Measurements from ENCODE around the gene ATXN10. TPM values are rescaled to one million over a fixed set of nuclear protein-coding genes. Genes with fewer than 3 reads are reported as not detected.

Gene ATXN10
- total and polyA plus RNA-seq, 2 of the 13 experiments (the other 11 are each of a cell fraction or from before 2014, with no cell fraction given): 60.1 to 194 TPM

DNA sequence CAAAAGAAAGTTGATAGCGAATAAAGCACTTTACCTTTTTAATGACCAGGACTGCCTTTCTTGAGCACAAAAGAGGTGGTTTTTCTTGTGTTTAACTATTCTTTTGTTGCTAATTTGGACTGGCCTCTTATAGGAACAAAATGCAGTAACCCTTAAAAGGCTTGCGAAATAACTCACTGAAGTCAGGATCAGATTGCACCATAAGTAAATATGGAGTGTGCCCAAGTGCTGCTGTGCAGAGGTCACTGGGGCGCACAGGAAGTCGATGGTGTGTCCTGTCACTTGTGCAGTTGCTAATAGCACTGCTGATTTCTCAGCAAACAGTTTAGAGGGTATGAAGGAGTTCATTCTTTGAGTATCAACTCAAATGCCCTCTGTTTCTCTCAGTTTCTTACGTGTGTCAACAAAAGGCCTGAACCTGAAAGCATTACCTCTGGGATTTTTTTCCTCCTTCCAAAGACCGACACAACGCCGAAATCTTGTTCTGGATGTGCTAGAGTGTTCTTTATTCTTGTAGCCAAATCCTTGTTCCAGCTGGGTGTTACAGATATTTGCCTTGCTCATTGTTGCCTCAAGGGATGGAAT lies 71.3 kb downstream of the ATXN10 start (continued):
- TF ChIP-seq SAFB2 (CRISPR knock-in tag; IDR thresholded peaks at IDR 0.05; ENCODE audit: borderline replicate concordance, low read depth): no peak
- no peak for TF ChIP-seq ZNF326 (CRISPR knock-in tag; IDR thresholded peaks at IDR 0.05; ENCODE audit: borderline replicate concordance)
- TF ChIP-seq ZNF317 (CRISPR knock-in tag; IDR thresholded peaks at IDR 0.05): peak; percentile 85
- TF ChIP-seq, protein P1, sequence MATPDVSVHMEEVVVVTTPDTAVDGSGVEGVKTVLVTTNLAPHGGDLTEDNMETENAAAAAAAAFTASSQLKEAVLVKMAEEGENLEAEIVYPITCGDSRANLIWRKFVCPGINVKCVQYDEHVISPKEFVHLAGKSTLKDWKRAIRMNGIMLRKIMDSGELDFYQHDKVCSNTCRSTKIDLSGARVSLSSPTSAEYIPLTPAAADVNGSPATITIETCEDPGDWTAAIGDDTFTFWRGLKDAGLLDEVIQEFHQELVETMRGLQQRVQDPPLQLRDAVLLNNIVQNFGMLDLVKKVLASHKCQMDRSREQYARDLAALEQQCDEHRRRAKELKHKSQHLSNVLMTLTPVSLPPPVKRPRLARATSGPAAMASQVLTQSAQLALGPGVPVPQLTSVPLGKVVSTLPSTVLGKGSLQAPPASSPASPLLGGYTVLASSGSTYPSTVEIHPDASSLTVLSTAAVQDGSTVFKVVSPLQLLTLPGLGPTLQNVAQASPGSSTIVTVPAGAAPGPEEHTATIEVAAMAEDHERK (CRISPR knock-in tag; IDR thresholded peaks at IDR 0.05; ENCODE audit: low read depth): peak; percentile 41; the same call in 1 of the 2 replicates
- no peak for TF ChIP-seq ZMAT5 (CRISPR knock-in tag; IDR thresholded peaks at IDR 0.05; ENCODE audit: borderline replicate concordance, low read depth)
- no peak for TF ChIP-seq HNRNPLL (IDR thresholded peaks at IDR 0.05; ENCODE audit: low read depth, low read length, poor library complexity, severe bottlenecking)
- TF ChIP-seq, protein P2, sequence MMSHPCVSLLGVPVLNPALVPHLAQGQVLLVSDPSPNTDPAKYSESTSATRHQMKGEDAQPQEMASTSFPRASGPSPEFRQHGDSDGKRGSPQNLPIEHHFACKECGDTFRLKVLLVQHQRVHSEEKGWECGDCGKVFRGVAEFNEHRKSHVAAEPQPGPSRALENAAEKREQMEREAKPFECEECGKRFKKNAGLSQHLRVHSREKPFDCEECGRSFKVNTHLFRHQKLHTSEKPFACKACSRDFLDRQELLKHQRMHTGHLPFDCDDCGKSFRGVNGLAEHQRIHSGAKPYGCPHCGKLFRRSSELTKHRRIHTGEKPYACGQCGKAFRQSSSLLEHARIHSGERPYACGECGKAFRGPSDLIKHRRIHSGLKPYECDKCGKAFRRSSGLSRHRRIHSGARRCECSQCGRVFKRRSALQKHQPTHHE (CRISPR knock-in tag; IDR thresholded peaks at IDR 0.05; ENCODE audit: borderline replicate concordance): no peak; the same call in 1 of the 2 replicates
- TF ChIP-seq MED13 (CRISPR knock-in tag; IDR thresholded peaks at IDR 0.05): peak; percentile 93; the same call in 1 of the 2 replicates
- TF ChIP-seq UBTF (CRISPR knock-in tag; IDR thresholded peaks at IDR 0.05): peak; percentile 43; the same call in 1 of the 2 replicates
- TF ChIP-seq DDIT3 (CRISPR knock-in tag; IDR thresholded peaks at IDR 0.05): peak; percentile 69; the same call in 1 of the 2 replicates
- peak; percentile 90 for TF ChIP-seq KLF11 (CRISPR knock-in tag; IDR thresholded peaks at IDR 0.05)
- TF ChIP-seq GFI1 (CRISPR knock-in tag; IDR thresholded peaks at IDR 0.05; ENCODE audit: borderline replicate concordance): peak; percentile 93
- TF ChIP-seq HMGA1 (CRISPR knock-in tag; conservative IDR thresholded peaks at IDR 0.05): no peak
- TF ChIP-seq, protein P3, sequence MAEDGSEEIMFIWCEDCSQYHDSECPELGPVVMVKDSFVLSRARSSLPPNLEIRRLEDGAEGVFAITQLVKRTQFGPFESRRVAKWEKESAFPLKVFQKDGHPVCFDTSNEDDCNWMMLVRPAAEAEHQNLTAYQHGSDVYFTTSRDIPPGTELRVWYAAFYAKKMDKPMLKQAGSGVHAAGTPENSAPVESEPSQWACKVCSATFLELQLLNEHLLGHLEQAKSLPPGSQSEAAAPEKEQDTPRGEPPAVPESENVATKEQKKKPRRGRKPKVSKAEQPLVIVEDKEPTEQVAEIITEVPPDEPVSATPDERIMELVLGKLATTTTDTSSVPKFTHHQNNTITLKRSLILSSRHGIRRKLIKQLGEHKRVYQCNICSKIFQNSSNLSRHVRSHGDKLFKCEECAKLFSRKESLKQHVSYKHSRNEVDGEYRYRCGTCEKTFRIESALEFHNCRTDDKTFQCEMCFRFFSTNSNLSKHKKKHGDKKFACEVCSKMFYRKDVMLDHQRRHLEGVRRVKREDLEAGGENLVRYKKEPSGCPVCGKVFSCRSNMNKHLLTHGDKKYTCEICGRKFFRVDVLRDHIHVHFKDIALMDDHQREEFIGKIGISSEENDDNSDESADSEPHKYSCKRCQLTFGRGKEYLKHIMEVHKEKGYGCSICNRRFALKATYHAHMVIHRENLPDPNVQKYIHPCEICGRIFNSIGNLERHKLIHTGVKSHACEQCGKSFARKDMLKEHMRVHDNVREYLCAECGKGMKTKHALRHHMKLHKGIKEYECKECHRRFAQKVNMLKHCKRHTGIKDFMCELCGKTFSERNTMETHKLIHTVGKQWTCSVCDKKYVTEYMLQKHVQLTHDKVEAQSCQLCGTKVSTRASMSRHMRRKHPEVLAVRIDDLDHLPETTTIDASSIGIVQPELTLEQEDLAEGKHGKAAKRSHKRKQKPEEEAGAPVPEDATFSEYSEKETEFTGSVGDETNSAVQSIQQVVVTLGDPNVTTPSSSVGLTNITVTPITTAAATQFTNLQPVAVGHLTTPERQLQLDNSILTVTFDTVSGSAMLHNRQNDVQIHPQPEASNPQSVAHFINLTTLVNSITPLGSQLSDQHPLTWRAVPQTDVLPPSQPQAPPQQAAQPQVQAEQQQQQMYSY (CRISPR knock-in tag; IDR thresholded peaks at IDR 0.05): no peak
- TF ChIP-seq SUZ12 (IDR thresholded peaks at IDR 0.05; ENCODE audit: low read depth, low read length): no peak
- TF ChIP-seq, protein P4, sequence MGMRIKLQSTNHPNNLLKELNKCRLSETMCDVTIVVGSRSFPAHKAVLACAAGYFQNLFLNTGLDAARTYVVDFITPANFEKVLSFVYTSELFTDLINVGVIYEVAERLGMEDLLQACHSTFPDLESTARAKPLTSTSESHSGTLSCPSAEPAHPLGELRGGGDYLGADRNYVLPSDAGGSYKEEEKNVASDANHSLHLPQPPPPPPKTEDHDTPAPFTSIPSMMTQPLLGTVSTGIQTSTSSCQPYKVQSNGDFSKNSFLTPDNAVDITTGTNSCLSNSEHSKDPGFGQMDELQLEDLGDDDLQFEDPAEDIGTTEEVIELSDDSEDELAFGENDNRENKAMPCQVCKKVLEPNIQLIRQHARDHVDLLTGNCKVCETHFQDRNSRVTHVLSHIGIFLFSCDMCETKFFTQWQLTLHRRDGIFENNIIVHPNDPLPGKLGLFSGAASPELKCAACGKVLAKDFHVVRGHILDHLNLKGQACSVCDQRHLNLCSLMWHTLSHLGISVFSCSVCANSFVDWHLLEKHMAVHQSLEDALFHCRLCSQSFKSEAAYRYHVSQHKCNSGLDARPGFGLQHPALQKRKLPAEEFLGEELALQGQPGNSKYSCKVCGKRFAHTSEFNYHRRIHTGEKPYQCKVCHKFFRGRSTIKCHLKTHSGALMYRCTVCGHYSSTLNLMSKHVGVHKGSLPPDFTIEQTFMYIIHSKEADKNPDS (CRISPR knock-in tag; IDR thresholded peaks at IDR 0.05): peak; percentile 92
- peak; percentile 99 for TF ChIP-seq SOX5 (CRISPR knock-in tag; IDR thresholded peaks at IDR 0.05; ENCODE audit: borderline replicate concordance)

Measured in HepG2 (cell line).